ENCODE measurements around the gene RPP14.
"Not testable (repeated sequence)": the region's sequence is repeated elsewhere in the genome, so short reads cannot be mapped to it uniquely, and the experiment has no call there.

Gene RPP14

DNA sequence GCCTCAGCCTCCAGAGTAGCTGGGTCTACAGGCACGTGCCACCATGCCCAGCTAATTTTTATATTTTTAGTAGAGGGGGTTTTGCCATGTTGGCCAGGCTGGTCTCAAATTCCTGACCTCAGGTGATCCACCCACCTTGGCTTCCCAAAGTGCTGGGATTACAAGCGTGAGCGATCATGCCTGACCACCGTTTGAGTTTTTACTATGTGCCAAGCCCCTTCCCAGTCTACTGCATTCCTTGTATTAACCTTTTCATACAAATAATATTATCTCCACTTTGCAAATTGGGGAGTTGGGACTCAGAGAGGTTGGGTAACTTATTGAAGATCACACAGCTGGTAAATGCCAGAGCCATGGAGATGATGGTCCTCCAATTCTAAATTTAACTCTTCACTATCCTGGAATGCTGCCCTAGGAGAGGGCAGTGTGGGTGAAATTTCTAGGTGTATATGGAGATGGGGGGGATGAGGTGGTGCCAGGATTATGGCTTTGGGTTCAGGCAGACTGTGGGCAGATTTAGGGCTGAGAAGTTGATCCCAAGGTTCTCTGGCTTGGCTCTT lies 25.6 kb downstream of the RPP14 start:
- no peak for DNase-seq (ENCODE audit: low read depth in 2 of 2)

DNA sequence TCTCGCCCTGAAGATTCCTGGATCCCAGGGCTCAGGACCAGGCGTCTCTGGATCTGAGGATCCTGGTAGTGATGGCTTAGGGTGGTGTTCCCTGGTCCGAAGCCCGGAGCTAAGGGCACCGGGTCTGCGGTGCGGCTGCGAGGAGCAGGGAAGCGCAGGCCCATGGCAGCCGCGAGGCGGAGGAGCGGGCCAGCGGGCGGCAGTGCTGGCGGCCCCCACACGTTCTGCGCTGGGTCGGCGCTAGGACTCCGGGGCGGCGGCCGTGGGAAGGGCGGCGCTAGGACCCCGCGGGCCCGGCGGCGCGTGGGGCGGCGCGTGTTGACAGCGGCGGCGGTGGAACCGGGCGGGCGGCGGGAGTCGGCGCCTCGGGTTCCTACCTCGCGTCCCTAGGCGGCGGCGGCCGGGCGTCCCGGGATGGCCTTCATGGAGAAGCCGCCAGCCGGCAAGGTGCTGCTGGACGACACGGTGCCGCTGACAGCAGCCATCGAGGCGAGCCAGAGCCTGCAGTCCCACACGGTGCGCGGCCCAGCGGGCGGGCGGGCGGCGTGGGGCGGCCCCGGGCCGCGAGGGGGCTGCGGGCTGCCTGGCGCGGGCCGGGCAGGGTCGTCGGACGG lies 26.6 kb downstream of the RPP14 start, which contains the start of gene PXK:
PXK (plus strand) TSS at position 318 of the 614 bp plus-strand sequence; CDS start at position 415, 97 bp downstream.
- DNase-seq (ENCODE audit: low read depth in 2 of 2) = peak; percentile 47 to 55

DNA sequence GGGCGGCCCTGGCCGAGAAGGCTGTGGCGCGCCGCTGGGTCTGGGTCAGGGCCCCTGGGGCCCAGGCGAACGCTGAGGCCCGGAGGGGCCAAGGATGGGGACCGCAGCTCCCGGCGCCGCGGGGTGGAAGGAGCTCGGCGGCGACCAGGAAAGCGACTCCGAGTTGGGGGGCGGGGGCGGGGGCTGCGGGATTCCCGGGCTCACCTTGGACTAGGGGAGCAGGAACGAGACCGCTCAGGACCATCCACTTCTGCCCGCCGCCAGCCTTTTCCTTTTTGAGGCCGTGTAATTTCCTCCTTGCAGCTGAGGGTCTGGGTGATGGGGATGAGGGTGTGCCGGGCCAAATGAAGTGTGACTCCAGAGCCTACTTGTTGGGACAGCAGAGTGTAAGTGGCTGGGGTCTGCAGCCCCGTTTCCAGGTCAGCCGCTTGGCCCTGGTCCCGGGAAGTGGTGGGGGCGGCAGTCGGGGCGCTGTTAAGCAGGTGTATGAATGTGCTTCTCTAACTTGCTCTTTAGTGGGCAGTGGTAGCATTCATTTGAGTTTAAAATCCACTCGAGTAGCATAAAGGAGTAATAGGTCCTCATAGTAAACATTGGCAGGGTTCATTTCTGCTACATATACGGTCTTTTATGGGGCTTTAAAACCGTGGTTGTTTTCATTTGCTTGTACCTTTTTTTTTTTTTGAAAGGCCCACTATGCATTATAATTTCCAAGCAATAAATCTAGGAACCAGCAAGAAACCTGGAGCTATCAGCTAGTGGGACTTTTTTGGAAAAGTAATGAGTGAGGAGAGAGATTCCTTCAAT lies 27.4 kb downstream of the RPP14 start:
- DNase-seq (ENCODE audit: low read depth in 2 of 2) = no peak

DNA sequence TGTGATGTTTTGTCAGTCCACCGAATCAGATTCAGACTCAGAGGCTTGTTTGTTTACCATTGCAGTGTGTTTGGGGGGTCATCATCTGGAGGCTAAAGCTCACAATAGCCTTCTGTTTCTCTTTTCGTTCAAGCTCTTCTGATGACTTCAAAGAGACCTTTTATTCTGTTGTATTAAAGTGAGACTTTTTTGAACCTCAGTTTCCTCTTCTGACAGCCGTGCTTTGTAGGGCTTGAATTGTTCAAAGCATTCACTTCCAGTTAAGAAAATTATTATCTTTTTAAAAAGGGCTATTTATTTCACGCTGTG lies 27.9 kb downstream of the RPP14 start:
- no peak for DNase-seq (ENCODE audit: low read depth in 2 of 2)

DNA sequence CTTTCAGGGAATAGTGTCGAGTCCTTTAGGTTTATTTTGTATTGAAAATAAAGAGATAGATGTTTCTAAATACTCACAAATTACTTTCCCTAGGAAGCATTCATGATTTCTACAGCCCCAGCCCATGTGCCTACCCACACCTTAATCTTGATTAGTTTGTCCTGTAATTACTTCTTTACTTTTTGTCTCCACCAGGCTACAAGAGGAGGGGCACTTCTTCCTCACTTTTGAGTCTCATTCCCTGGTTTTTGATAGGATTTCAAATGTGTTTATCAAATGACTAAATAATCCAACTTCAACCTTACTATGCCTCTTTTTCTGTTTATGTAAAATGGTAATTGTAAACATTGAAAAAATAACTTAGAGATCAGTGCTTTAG lies 28.4 kb downstream of the RPP14 start:
- no peak for DNase-seq (ENCODE audit: low read depth in 2 of 2)

DNA sequence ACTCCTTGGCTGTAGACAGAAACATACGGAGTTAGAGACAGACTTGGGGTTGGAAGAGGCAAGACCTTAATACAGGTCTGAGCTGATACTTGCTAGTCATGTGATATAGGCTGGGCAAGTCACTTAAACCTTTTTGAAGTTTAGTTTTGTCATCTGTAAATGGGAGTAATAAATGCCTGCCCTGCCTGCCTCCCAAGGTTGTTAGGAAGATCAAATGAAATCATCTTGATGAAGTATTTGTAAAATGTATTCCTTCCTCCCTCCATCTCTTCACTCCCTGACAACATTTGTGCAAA lies 29.6 kb downstream of the RPP14 start:
- DNase-seq (ENCODE audit: low read depth in 2 of 2) = no peak

DNA sequence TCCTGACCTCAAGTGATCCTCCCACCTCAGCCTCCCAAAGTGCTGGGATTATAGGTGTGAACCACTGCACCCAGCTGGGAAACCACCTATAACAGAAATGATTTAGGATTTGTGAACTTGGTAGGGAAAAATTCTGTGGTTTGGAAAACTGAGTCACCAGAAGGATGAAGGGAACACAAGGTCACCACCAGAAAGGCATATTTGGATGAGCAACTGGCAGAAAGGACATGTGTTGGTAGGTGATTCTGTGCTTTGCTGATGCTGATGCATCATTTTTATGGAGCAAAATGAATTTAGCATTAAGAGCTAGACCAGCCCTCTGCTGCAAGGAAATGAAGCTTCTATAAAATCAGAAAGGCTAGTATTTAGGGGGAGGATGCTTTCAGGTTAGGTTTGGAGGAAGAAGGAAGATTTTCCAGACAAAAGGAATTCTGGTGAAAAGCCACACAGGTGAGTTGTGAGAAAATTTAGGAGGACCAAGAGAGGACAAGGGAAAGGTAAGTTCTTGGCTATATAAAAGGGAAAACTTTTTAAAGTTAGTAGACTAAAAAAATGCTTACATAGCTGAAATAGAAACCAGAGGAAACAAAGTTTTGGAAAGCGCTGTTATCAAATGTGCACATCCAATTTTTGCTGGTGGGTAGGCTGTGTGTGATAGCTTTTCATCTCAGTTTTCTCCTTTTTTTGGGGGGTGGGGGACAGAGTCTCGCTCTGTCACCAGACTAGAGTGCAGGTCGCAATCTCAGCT lies 30.3 kb downstream of the RPP14 start:
- no peak for DNase-seq (ENCODE audit: low read depth in 2 of 2)

DNA sequence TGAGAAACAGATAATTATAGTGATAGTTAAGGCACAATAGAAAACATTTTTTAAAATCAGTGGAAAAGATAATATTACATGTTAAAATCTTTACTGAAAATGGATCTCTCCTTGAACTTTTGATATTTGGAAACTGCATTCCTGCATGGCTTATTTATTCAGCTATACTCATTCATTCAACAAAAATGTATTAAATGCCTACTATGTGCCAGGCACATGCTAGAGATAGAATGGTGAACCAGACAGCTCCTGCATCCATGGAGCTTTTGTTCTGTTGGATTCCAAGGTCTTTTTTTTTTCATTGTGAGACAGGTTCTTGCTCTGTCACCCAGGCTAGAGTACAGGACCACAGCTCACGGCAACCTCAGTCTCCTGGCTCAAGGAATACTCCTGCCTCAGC lies 31.1 kb downstream of the RPP14 start:
- DNase-seq (ENCODE audit: low read depth in 2 of 2) = no peak

DNA sequence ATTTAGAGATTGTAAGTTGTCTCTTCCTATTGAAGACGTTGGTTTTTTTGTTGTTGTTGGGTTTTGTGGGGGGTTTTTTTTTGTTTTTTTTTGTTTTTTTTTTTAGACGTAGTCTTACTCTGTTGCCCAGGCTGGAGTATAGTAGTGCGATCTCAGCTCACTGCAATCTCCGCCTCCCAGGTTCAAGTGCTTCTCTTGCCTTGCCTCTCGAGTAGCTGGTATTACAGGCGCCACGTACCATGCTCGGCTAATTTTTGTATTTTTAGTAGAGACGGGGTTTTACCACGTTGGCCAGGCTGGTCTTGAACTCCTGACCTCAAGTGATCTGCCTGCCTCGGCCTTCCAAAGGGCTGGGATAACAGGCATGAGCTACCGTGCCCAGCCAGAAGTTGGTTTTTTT lies 33.1 kb downstream of the RPP14 start:
- DNase-seq (ENCODE audit: low read depth in 2 of 2) = not testable (repeated sequence)

DNA sequence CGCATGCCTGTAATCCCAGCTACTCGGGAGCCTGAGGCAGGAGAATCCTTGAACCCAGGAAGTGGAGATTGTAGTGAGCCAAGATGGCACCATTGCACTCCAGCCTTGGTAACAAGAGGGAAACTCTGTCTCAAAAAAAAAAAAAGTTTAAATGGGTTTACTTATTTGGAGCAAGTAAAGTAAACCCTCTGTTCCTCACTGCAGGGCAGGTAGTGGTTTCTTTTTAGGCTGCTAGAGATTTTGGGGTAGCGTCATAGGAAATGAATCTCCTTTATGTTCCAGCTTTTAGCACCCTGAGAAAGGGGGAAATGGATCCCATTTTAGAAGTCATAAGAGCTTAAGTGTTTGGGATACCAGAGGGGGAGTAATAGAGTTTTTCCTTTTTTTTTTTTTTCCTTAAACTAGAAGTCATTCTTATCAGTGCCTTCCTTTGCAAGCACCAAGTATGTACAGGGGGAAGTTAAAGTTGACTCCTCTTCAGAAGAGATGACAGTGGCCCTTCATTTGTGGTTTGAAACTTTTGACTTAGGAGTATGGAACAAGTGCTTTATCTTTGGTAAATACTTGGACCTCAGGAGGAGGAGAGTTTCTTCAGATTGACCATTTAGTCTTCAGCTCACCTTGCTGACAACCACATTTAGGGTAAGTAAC lies 34.7 kb downstream of the RPP14 start:
- DNase-seq (ENCODE audit: low read depth in 2 of 2) = no peak

DNA sequence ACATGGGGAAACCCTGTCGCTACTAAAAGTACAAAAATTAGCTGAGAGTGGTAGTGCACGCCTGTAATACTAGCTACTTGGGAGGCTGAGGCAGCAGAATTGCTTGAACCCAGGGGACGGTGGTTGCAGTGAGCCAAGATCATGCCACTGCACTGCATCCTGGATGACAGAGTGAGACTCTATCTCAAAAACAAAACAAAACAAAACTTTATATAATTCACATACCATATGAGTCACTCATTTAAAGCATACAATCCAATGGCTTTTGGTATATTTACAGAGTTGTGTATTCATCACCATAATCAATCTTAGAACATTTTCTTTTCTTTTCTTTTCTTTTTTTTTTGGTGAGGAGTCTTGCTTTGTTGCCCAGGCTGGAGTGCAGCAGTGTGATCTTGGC lies 35.3 kb downstream of the RPP14 start:
- DNase-seq (ENCODE audit: low read depth in 2 of 2) = no peak

DNA sequence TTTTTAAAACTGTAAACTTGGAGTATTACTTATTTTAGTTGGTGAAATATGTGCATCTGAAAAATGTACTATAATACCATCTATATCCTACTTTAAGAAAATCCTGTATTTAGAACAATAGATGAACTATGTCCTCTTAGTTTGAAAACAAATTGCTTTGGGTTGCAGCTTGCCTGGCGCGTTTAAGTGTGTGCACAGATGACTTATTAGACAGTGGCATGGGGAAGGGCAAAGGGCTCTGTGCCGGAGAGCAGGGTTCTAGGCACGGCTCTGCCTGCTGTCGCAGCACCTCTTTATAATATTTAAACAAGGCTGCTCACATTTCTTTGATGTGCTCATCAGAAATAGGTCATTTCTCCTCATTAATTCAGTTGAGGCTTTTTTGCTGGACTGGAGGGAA lies 36.6 kb downstream of the RPP14 start:
- no peak for DNase-seq (ENCODE audit: low read depth in 2 of 2)

DNA sequence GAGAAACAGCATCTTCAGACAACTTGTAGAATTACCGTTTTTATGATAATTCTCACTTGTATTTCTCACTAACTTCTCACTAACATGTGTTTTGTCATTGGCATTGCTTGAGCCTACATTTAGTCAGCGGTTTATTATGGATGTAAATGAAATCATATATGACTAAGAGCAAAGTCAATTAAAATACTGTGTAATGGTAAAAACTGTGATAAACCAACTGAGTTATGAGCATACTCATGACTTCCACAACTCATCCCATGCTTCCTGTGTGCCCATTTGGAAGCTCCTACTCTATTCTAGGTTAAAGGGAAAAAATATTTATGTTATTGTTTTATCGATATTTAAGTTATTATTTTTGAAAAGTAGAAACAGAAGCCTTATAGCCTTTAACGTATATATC lies 39.4 kb downstream of the RPP14 start:
- DNase-seq (ENCODE audit: low read depth in 2 of 2) = no peak

DNA sequence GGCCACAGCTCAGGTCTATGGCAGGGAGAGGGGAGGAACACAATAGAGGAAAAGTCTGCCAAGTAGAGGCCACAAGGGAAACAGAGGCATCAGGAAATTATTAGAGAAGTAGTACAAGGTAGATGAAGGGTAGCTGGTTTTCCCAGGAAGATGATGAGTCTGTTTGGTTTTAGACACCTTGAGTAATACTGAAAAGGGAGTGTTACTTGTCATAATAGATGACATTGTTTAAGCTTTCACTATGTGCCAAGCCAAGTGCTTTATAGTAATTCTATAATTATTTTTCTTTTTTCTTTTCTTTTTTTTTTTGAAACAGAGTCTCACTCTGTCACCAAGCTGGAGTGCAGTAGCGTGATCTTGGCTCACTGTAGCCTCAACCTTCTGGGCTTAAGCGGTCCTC lies 40.3 kb downstream of the RPP14 start:
- no peak for DNase-seq (ENCODE audit: low read depth in 2 of 2)

DNA sequence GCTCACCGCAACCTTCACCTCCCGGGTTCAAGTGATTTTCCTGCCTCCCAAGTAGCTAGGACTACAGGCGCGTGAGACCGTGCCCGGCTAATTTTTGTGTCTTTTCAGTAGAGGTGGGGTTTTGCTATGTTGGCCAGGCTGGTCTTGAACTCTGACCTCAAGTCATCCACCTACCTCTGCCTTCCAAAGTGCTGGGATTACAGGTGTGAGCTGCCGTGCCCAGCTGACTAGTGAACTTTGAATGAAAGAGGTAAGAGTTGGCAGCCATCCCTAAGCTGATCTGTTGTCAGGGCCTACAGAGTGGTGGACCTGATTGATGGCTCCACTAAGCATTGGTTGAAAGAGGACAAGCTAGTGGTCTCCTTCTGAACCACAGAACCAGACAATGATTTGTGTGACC lies 41.9 kb downstream of the RPP14 start:
- no peak for DNase-seq (ENCODE audit: low read depth in 2 of 2)

DNA sequence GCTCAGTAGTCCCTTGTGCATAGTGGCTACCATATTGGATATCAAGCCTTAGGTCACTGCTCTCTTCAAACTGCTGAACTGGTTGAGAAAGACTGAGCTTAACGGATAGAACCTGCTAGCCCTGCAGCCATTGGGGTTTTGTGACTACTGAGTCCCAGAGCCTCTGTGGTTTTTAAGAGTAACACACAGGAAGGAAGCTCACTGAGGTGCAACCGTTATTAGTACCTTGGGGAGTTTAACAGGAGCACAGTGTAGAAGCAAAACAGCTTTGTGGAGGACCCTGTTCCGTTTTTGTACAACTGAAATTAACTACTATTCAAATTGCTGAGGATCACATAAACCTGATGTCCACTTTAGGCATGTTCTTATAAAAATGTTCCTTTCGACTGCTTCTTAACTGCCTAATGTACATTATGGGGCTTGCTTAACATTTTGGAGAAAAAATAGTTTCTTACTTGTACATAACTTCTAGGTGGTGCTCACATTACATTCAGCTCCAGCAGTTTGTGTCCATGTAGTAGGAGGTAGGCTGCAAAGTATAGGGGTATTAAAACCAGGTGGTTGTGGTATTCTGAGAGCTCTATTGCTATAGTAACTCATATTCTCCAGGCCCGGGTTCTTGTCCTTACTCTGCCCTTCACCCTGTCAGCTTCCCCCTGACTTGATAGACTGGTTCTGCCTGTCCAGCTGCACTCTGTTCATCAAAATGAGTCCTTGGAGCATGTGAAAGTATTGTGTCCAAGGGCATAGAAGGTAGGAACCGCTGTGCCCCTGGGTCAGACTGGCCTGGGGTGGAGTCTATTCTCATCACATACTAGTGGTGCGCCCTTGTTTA lies 44.0 kb downstream of the RPP14 start:
- no peak for DNase-seq (ENCODE audit: low read depth in 2 of 2)

DNA sequence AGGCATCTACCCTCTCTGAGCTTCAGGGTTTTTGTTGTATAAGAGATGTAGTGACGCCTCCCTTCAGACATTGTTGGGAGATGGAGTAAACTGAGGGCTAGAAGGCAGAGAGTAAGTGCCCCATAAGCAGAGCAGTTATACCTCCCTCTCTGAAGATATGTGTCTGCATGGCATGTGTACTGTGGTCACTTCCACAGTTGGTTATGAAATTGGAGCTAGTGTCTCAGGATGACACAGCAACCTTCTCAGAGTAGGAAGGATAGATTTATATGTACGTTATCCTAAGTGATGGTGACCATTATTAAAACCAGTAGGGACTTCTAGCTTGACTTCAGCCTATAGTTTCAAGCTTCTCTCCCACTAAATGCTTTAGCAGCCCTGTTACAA lies 44.6 kb downstream of the RPP14 start:
- no peak for DNase-seq (ENCODE audit: low read depth in 2 of 2)

DNA sequence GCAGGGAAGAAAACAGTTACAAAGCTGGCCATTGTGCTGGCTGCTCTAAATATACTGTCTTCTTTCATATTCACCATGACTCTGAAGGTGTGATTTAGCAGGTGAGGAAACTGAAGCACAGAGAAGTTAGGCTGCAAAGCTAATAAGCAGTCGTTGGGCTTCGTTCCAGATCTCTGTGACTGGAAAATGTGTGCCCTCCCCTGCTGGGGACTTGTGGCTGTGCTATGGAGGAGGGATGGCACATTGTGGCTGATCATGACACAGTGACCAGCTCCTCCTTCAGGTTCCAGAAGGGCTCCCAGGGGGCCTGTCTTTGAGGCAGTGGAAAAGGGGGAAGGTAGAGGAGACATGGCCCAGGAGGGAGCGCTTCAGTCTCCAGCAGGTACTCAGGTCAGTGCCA lies 45.9 kb downstream of the RPP14 start:
- DNase-seq (ENCODE audit: low read depth in 2 of 2) = no peak

DNA sequence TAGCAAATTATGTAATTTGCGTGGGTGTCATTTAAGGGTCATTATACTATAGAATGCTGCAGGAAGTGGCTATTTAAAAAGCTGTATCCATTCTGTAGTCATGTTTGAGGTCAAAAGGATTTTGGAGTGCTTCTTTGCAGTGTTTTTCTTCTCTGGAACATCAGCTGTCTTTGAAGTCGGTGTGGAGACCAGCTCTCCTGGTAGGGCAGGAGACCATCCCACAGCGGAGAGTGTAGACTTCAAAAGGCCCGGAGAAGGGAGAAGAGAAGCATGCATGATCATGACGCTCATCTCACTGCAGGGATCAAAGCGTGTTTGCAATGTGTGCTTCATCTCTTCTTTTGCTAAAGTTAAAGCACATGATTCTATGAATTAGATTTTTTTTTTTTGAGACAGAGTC lies 46.6 kb downstream of the RPP14 start:
- no peak for DNase-seq (ENCODE audit: low read depth in 2 of 2)

DNA sequence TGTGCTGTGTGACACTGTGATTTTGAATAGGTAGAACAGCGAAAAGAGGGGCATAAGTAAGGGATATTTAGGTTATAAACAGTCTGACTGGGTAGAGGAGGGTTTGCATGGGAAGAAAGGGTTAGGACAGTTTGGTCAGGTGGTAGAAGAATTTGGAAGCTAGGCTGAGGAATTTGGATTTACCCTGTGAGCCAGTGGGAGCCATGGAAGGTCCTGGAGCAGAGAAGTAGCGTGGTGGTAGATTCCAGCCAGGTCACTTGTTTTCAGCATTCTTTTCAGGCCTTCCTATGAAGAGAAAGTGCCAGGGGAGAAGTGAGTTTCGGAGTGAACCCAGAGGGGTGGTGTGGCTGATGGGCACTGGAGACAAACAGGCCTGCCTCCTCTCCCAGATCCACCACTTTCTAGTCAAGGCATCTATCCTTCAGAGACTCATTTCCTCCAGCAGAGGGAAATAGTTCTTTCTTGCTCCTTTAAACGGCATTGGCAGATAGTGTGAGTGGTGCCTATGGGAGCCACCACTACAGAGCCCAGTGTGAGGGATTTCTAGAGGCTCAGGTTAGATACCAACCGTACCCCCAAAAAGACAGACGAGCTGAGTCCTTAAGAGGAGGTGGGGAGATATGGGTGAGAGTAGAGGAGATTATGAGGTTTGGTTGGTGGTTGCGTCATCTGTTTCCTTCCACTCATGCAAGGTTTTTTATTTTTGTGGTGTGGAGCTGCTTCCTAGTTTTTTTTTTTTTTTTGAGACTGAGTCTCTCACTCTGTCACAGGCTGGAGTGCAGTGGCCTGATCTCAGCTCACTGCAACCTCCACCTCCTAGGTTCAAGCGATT lies 47.9 kb downstream of the RPP14 start:
- no peak for DNase-seq (ENCODE audit: low read depth in 2 of 2)

DNA sequence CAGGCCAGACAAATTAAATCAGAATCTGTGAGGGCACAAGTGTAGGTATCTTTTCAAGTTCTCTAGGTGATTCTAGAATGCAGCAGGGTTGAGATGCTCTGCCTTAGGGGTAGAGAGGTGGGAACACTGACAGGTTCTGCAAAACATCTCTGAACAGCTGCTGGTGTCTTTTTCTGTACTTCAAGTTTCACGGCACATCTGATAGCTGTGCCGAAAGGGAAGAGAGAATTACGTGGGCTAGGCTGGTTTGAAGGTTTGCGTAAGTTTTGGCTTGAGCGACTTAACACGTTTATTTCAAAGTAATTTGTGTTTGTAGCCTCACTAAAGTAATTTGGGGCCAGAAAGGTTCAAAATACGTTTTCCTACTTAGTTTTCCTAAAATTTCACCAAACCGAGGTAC lies 49.1 kb downstream of the RPP14 start:
- no peak for DNase-seq (ENCODE audit: low read depth in 2 of 2)
